GM19035 (cell line): Measurements from ENCODE around the gene FNDC3B.

Experiments used
- ATAC-seq: cut with Tn5 transposase; IDR thresholded peaks from one replicate; pipeline ENCODE4 v1.9.1; 2021; ENCODE audit not compliant: unreplicated experiment

Gene FNDC3B

GRCh38 chr3:172323894-172324610, 284.7 kb downstream of the FNDC3B start:
- ATAC-seq = no peak

- no peak for ATAC-seq
These were observed 285.3 kb downstream of the FNDC3B start for GRCh38 chr3:172324611-172325203.

DNA sequence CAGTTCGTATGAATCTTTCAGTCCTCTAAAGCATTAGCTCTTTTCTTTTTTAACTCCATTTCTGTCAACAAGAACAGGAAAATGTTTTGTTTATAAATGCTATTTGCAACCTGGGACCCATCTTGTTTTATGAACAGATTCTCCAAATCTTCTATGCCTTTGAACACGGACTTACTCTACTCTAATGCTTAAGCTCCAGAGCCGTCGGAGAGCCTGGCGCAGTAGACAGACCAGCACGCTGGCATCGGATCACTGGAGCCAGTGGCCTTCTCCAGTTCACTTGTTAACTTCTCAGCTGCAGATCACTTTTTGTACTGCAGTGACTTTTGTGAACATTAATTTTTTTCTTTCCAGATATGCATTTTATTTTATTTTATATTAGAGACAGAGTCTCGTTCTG, 286.1 kb downstream of the FNDC3B start:
- no peak for ATAC-seq

GRCh38 chr3:172326993-172327392, 287.6 kb downstream of the FNDC3B start:
- ATAC-seq = no peak

DNA sequence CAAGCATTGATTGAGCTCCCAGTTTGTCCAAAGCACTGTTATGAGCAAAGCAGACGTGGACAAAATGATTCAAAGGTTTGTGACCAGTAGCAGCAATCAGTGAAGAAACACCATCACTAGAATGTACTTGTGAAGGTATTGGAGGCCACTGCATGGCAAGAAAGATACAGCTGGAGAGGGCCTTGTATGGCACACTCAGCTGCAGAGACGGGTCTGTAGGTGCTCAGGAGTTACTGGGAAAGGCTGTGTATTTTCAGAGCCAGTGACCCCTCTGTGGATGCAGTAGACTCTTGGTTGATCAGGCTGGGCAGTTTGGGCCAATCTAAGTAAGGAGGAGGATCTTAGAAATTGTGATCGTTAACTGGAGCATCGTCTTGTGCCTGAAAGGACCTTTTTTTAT, 288.9 kb downstream of the FNDC3B start:
- no peak for ATAC-seq

DNA sequence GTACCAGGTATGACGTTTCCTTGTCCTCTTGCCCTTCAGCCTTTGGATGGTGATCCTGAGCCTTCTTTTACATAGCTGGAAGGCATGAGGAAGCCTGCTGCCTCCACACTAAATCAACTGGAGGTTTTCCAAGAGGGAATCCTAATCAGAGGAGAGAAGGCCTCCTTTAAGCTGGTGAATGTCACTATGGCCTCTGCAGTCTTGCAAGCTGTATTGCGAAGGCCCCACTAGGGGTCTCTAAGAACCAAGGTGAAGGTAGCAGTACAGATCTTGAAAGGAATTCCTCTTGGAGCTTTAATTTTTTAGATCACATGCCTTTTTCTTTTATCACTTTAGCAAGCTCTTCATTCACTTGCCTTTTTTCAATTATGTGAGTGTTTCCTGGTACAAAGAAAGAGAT, 289.7 kb downstream of the FNDC3B start:
- no peak for ATAC-seq

DNA sequence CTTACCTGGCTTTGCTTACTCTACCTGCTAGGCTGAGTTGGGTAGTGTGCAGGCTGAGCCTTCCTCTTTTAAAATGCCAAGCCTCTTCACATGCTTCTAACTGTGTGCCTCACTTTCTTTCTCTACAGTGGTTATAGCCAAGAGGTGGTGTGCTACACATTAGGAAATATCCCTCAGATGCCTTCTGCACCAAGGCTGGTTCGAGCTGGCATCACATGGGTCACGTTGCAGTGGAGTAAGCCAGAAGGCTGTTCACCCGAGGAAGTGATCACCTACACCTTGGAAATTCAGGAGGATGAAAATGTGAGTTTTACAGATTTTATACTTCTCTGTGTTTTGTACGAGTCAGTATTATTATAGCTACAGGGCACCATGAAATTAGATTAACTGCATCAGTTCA, 291.0 kb downstream of the FNDC3B start:
- no peak for ATAC-seq

DNA sequence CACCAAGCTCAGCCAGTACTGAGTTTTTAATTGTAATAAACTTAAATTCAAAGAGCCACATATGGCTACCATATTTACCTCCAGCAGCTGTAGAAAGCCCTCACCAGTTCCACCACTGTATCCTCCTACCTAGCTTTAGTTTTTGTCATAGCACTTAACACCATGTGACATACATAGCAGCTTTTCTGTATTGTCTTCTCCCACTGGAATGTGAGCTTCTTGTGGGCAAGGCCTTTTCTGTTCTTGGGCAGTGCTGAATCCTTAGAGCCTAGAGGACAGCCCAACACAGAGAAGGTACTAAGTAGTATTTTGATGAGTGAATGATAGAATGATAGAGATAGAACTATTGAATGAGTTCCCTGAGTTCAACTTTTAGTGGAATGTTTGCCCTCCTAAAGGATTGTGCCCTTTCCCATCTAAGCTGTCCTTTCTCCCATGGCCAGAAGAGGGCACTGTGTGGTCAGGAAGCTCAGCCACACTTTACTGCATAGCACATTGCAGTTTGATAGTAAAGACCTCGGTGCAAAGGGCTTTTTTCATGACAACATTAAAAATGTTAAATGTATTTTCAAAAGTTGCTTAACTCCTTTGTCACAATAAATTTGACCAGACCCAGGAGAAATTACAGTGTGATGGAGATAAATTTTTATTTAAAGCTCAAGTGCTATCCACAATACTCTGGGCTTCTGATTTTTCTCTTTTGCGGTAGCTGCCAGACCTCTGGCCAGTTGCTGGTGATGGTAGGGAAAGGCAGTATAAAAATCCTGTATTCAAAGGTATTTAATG, 293.1 kb downstream of the FNDC3B start:
- peak; percentile 75 for ATAC-seq

DNA sequence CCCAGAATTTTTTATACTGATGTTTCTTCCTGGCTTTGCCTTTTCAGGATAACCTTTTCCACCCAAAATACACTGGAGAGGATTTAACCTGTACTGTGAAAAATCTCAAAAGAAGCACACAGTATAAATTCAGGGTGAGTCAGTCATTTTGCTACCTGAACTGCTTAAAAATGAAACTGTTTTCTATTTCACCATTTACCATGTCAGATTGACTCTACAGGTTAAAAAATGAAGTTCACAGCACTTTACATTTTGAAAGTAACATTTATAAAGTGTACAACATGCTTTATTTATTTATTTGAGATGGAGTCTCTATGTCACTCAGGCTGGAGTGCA, 293.6 kb downstream of the FNDC3B start:
- no peak for ATAC-seq

DNA sequence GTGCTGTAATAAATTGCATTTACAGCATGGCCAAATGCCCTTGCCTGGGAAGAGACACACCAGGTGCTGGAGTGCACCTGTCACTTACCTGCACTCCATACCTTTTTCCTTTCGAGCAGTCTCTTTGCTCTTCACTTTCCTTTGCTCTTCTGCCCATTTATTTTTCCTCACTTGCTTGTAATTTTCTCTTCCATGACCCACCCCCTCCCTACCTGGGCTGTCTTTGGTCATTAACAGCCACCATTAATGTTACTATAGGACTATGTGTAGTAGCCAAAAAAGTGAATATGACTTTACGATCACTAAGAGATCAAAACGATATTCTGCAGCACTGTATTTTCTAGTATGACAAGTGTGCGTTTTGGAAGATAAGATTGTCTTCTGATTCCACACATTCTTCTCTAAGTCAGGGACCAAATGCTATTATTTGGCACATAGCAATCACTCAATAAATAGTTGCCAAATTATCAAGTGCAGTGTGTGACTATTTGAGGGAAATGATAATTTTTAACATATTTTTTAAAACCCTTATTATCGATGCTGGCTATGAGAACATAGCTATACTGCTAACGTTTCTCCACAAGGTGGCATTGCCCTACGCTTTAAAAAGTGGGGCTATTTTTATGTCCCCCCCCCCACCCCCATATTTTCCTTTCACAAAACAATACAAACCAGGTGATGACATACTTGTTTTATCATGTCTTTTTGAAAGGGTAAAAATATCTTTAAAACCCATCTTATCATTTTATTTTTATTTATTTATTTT, 294.5 kb downstream of the FNDC3B start:
- no peak for ATAC-seq

- no peak for ATAC-seq
These were observed 295.4 kb downstream of the FNDC3B start for GRCh38 chr3:172334671-172335207.

GRCh38 chr3:172339892-172340291, 300.5 kb downstream of the FNDC3B start:
- no peak for ATAC-seq

- ATAC-seq = no peak
These were observed 301.2 kb downstream of the FNDC3B start for GRCh38 chr3:172340583-172340982.

GRCh38 chr3:172341482-172342059, 302.2 kb downstream of the FNDC3B start:
- no peak for ATAC-seq

GRCh38 chr3:172342097-172342659, 302.8 kb downstream of the FNDC3B start:
- no peak for ATAC-seq

- ATAC-seq = no peak
These were observed 303.7 kb downstream of the FNDC3B start for GRCh38 chr3:172343117-172343516.

GRCh38 chr3:172343979-172344378, 304.6 kb downstream of the FNDC3B start:
- ATAC-seq = no peak

GRCh38 chr3:172346161-172346560, 306.8 kb downstream of the FNDC3B start:
- no peak for ATAC-seq

- ATAC-seq = no peak
These were observed 308.7 kb downstream of the FNDC3B start for GRCh38 chr3:172347895-172348679.
